ENCODE results near the gene PNMT. TPM values are rescaled to one million over a fixed set of nuclear protein-coding genes. Genes with fewer than 3 reads are reported as not detected.

The PNMT gene
- total RNA-seq, 1 donor from 2014 or later, result not detected

DNA sequence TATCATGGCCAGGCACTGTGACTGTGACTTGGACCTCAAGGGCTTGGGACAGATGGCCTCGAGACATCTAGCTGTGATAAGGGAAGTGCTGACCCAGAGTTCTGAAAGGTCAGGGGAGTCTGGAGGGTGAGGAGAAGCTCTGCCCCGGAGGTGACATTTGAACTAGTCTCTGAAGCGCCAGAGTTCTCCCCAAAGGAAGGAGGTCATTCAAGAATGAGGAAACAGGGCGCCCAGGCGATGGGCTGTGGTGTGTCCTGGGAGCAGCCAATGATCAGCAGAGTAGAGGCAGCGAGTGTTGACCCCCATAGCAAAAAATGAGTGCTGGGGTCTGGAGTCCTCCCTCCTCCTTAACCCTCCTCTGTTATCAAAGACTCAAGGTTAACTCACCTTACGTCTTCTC, 26.4 kb upstream of the PNMT start:
- TF ChIP-seq, protein P1, sequence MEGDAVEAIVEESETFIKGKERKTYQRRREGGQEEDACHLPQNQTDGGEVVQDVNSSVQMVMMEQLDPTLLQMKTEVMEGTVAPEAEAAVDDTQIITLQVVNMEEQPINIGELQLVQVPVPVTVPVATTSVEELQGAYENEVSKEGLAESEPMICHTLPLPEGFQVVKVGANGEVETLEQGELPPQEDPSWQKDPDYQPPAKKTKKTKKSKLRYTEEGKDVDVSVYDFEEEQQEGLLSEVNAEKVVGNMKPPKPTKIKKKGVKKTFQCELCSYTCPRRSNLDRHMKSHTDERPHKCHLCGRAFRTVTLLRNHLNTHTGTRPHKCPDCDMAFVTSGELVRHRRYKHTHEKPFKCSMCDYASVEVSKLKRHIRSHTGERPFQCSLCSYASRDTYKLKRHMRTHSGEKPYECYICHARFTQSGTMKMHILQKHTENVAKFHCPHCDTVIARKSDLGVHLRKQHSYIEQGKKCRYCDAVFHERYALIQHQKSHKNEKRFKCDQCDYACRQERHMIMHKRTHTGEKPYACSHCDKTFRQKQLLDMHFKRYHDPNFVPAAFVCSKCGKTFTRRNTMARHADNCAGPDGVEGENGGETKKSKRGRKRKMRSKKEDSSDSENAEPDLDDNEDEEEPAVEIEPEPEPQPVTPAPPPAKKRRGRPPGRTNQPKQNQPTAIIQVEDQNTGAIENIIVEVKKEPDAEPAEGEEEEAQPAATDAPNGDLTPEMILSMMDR (IDR thresholded peaks at IDR 0.05; ENCODE audit: partially characterized antibody, unreplicated experiment), result no peak
- Mint-ChIP-seq H3K4me1 (ENCODE audit: low read depth, unreplicated experiment) (peaks cover 8% of the 10 kb centered on the region), H3K36me3 (ENCODE audit: unreplicated experiment) (no peaks in the 10 kb centered on the region), H3K27me3 (ENCODE audit: unreplicated experiment) (peaks cover 9% of the 10 kb centered on the region), H3K4me3 (ENCODE audit: unreplicated experiment) (no peak overlapping the region), H3K27ac (ENCODE audit: unreplicated experiment) (no peak overlapping the region), H3K9me3 (ENCODE audit: unreplicated experiment) (peaks cover 2% of the 10 kb centered on the region)
- DNase-seq, result no peak

DNA sequence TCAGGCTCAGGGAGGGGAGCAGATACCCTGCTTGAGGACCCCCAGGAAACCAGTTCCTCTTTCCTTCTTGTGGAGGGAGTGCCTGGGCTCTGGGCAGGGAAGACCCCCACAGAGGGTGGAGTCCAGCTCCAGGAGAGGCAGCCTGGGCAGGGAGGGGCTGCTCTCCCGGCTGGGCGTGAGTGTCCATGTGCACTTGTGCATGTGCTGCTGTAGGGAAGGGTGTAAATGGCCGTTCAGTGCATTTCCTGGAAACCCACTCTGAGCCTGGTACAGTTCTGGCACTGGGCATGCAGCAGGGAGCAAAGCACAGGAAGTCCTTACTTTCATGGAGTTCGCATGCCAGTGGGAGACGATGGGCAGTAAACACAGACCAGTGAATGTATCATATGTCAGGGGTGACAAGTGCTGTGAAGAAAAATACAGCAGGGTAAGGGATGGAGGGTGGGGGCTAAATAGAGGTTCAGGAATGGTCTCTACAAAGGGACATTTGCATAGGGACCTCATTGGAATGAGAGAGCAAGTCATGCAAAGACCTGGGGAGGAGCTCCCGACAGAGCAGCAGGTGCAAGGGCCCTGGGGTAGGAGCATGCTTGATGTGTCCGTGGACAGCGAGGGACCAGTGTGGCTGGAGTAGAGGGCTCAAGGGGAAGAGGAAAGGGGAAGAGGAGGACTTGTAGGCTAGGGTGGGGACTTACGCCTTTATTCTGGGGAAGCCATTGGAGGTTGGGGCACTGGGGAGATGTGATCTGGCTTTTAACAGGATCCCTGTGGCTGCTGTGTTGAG, 25.8 kb upstream of the PNMT start:
- Mint-ChIP-seq H3K4me1 (ENCODE audit: low read depth, unreplicated experiment) (peaks cover 8% of the 10 kb centered on the region), H3K9me3 (ENCODE audit: unreplicated experiment) (peaks cover 2% of the 10 kb centered on the region), H3K27ac (ENCODE audit: unreplicated experiment) (no peak overlapping the region), H3K36me3 (ENCODE audit: unreplicated experiment) (no peaks in the 10 kb centered on the region), H3K4me3 (ENCODE audit: unreplicated experiment) (no peak overlapping the region), H3K27me3 (ENCODE audit: unreplicated experiment) (peaks cover 9% of the 10 kb centered on the region)
- TF ChIP-seq, protein P1 (IDR thresholded peaks at IDR 0.05; ENCODE audit: partially characterized antibody, unreplicated experiment), result no peak
- no peak for DNase-seq

DNA sequence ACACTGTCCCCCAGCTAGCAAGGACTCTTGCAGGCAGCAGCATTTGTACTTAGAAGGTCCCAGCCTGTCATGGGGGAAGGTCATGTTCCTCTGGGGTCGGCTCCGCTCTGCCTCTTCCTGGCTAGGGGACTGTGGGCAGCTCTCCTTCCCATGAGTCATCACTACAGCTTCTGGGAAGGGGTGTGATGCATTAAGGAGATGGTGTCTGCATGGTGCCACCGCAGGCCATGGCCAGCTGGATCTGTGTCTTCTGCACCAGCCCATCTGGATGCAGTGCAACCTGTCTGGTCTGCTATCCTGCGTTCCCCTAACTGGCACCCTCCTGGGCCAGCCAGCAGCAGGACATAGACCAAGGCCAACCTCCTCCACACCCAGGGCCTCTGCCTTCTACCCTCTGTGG, 25.0 kb upstream of the PNMT start:
- no peaks in the 10 kb centered on the region for H3K36me3 Mint-ChIP-seq (ENCODE audit: unreplicated experiment)
- H3K4me1 Mint-ChIP-seq (ENCODE audit: low read depth, unreplicated experiment), result peaks cover 1% of the 10 kb centered on the region
- H3K4me3 Mint-ChIP-seq (ENCODE audit: unreplicated experiment), result no peak overlapping the region
- peaks cover 4% of the 10 kb centered on the region for H3K27me3 Mint-ChIP-seq (ENCODE audit: unreplicated experiment)
- TF ChIP-seq, protein P1 (IDR thresholded peaks at IDR 0.05; ENCODE audit: partially characterized antibody, unreplicated experiment), result no peak
- peaks cover 2% of the 10 kb centered on the region for H3K9me3 Mint-ChIP-seq (ENCODE audit: unreplicated experiment)
- DNase-seq, result no peak
- H3K27ac Mint-ChIP-seq (ENCODE audit: unreplicated experiment), result no peak overlapping the region

DNA sequence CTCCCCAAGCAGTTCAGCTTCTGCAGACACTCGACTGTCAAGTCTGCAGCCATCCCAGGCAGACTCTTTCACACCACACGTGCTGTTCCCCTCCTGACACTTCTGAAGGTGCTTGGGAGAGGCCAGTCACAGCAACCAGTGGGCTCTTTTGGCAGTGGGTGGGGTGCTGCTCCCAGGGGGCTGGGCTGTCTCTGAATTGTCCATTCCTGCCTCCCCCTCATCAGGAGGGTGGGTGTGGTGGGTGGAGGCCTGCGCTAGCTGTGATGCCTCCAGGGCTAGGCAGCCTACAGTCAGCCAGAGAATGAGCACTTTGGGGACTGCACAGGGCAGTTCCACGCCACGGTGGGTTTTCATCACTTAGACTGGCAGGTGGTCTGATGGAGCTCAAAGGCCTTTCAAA, 21.0 kb upstream of the PNMT start:
- Mint-ChIP-seq H3K4me3 (ENCODE audit: unreplicated experiment) (no peak overlapping the region), H3K36me3 (ENCODE audit: unreplicated experiment) (no peaks in the 10 kb centered on the region), H3K9me3 (ENCODE audit: unreplicated experiment) (peaks cover 5% of the 10 kb centered on the region), H3K27ac (ENCODE audit: unreplicated experiment) (no peak overlapping the region), H3K27me3 (ENCODE audit: unreplicated experiment) (peaks cover 7% of the 10 kb centered on the region), H3K4me1 (ENCODE audit: low read depth, unreplicated experiment) (peaks cover 2% of the 10 kb centered on the region)
- TF ChIP-seq, protein P1 (IDR thresholded peaks at IDR 0.05; ENCODE audit: partially characterized antibody, unreplicated experiment), result no peak
- no peak for DNase-seq

DNA sequence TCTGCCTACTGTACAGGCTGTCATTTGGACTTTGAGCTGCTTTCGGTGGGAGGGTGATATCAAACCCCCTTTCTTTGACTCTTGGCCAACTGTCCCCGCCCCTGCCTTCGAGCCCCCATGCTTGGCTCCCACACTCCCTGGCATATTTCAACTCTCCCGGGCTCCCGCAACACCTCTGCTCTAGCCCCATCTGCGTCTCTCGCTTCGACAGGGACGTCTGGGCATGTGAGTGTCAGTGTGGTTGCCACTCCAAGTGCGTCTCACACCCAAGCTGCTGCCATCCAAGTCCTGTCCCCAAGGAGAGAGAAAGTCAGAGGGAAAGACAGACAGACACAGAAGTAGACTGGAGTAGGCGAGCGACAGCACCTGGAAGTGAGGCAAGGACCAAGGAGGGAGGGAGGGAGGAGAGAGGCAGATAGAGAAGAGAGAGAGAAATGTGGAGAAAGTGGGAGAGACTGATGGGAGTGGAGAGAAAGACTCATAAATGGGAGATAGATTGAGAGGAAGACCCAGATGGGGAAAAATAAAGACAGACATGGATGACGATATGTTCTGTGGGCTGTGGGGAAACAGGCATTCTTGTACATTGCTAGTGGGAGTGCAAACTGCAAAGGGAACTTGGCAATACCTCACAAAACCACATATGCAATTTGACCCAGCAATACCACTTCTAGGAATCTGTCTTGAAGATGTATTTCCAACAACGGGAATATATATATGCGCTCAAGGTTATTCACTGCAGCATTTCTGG, 19.5 kb upstream of the PNMT start:
- DNase-seq, result no peak
- peaks cover 3% of the 10 kb centered on the region for H3K9me3 Mint-ChIP-seq (ENCODE audit: unreplicated experiment)
- no peak overlapping the region for H3K4me3 Mint-ChIP-seq (ENCODE audit: unreplicated experiment)
- peaks cover 5% of the 10 kb centered on the region for H3K27me3 Mint-ChIP-seq (ENCODE audit: unreplicated experiment)
- peaks cover 2% of the 10 kb centered on the region for H3K4me1 Mint-ChIP-seq (ENCODE audit: low read depth, unreplicated experiment)
- no peaks in the 10 kb centered on the region for H3K36me3 Mint-ChIP-seq (ENCODE audit: unreplicated experiment)
- no peak overlapping the region for H3K27ac Mint-ChIP-seq (ENCODE audit: unreplicated experiment)
- TF ChIP-seq, protein P1 (IDR thresholded peaks at IDR 0.05; ENCODE audit: partially characterized antibody, unreplicated experiment), result no peak

Measured in glutamatergic neuron (in vitro differentiated cells).